HepG2 (cell line): Measurements from ENCODE around the gene ZC3H18. TPM values are rescaled to one million over a fixed set of nuclear protein-coding genes. Genes with fewer than 3 reads are reported as not detected.
A peak's percentile ranks its signal among the peaks of the same experiment; 100 is the strongest.

Source experiments
- ATAC-seq: fragments of 200-7000 bp; cut with Tn5 transposase; 3 replicates; pipeline ENCODE4 v1.9.1; 2020; ENCODE audit warnings: mild to moderate bottlenecking, moderate library complexity
- BruUV-seq: library from RNA; stranded (reverse); fragments of 400-500 nt; replicated peaks from 2 replicates; lab custom pipeline; 2021; lab: Mats Ljungman, UMichigan
- CTCF ChIA-PET: fragments of 300-600 bp; formaldehyde crosslinking; extraction: SDS; loops from one replicate; lab custom pipeline; 2021; ENCODE audit warnings: low total read pairs, inconsistent platforms, low intra/inter-chr PET ratio; lab: Yijun Ruan, JAX
- POLR2A ChIA-PET: fragments of 350-600 bp; sonication (Branson Sonifier 250); formaldehyde crosslinking; loops from one replicate; lab custom pipeline; 2020; ENCODE audit warnings: antibody characterized with exemption, inconsistent platforms; lab: Yijun Ruan, JAX
- DNase-seq: peaks from one replicate; pipeline ENCODE4 v3.0.0-alpha.2; 2015; ENCODE audit warnings: low spot score
- FAIRE-seq: peaks from 3 replicates; lab custom pipeline; 2011; peaks lifted over from hg19 to GRCh38; lab: Jason Lieb, UNC
- H2AFZ ChIP-seq: one replicate; pipeline ENCODE4 v1.6.1; 2011; ENCODE audit warnings: low read length, inconsistent platforms
- H3K27ac ChIP-seq: fragments of 300-600 bp; 3 replicates; pipeline ENCODE4 v1.8.0; 2011; ENCODE audit warnings: mixed run types, mild to moderate bottlenecking, mixed read lengths, low read length, inconsistent platforms; ENCODE audit not compliant: insufficient read depth; ENCODE audit errors: extremely low read length
- H3K27me3 ChIP-seq, 2 experiments: fragments of 200-600 bp in 1 of 2; 2 replicates in 1 of 2; 3 replicates in 1 of 2; pipeline versions ENCODE4 v1.6.0 to v1.8.0; 2011; ENCODE audit warnings: low read length in 2 of 2, mild to moderate bottlenecking in 2 of 2, moderate library complexity in 2 of 2, inconsistent platforms in 1 of 2; ENCODE audit not compliant: insufficient read depth in 2 of 2, control insufficient read depth in 1 of 2
- H3K36me3 ChIP-seq, 2 experiments: fragments of 200-600 bp in 1 of 2; replicated peaks in 1 of 2; 2 replicates in 1 of 2; 3 replicates in 1 of 2; pipeline versions ENCODE4 v1.5.1 to v1.8.0; 2011; ENCODE audit warnings: low read length in 2 of 2, inconsistent platforms in 1 of 2; ENCODE audit not compliant: insufficient read depth in 2 of 2, control insufficient read depth in 1 of 2
- H3K4me1 ChIP-seq: 2 replicates; pipeline ENCODE4 v1.5.1; 2012; ENCODE audit warnings: low read length, inconsistent platforms; ENCODE audit not compliant: insufficient read depth
- H3K4me2 ChIP-seq: 2 replicates; pipeline ENCODE4 v1.6.0; 2011; ENCODE audit warnings: low read depth, low read length, inconsistent platforms
- H3K4me3 ChIP-seq, 3 experiments: fragments of 200-600 bp in 1 of 3; sonication (generic), shearing (Covaris generic) in 1 of 3; replicated peaks in 1 of 3; 2 replicates each; pipeline ENCODE4 v1.5.1; 2011 to 2016; ENCODE audit warnings: low read length in 3 of 3, inconsistent platforms in 2 of 3, low read depth in 2 of 3, mild to moderate bottlenecking in 2 of 3, control low read depth in 1 of 3, mixed read lengths in 1 of 3; ENCODE audit not compliant: insufficient read depth in 1 of 3
- H3K79me2 ChIP-seq: one replicate; pipeline ENCODE4 v1.6.1; 2011; ENCODE audit warnings: low read length, inconsistent platforms; ENCODE audit not compliant: insufficient read depth
- H3K9ac ChIP-seq: 2 replicates; pipeline ENCODE4 v1.6.0; 2011; ENCODE audit warnings: mild to moderate bottlenecking, low read depth, low read length, inconsistent platforms; ENCODE audit not compliant: insufficient read depth
- H3K9me3 ChIP-seq: 2 replicates; pipeline ENCODE4 v1.5.1; 2012; ENCODE audit warnings: mild to moderate bottlenecking, low read length
- H4K20me1 ChIP-seq: 2 replicates; pipeline ENCODE4 v1.6.0; 2011; ENCODE audit warnings: inconsistent platforms, mild to moderate bottlenecking, low read length, moderate library complexity; ENCODE audit not compliant: insufficient read depth
- AHR ChIP-seq: IDR thresholded peaks from 2 replicates; pipeline ENCODE4 v1.6.1; 2018; ENCODE audit warnings: missing genetic modification reagents, missing compliant biosample characterization
- GATAD1 ChIP-seq: IDR thresholded peaks from 2 replicates; pipeline ENCODE4 v1.6.1; 2016; ENCODE audit warnings: missing genetic modification reagents, missing compliant biosample characterization
- ISL2 ChIP-seq: sonication (generic); formaldehyde crosslinking; IDR thresholded peaks from 2 replicates; pipeline ENCODE4 v1.5.0; 2020; ENCODE audit warnings: missing genetic modification reagents
- RAD51 ChIP-seq: fragments of 450-650 bp; IDR thresholded peaks from 2 replicates; pipeline ENCODE4 v1.6.1; 2016; ENCODE audit warnings: borderline replicate concordance
- SMC3 ChIP-seq: IDR thresholded peaks from 2 replicates; pipeline ENCODE4 v1.6.1; 2011; ENCODE audit warnings: low read length, improper control_type of control experiment
- ZNF317 ChIP-seq: sonication (generic); formaldehyde crosslinking; IDR thresholded peaks from 2 replicates; pipeline ENCODE4 v1.5.0; 2020; ENCODE audit warnings: mild to moderate bottlenecking, missing genetic modification reagents
- ZNF672 ChIP-seq: sonication (generic); formaldehyde crosslinking; IDR thresholded peaks from 2 replicates; pipeline ENCODE4 v1.8.1; 2022; ENCODE audit warnings: missing genetic modification reagents
- ZNF83 ChIP-seq: sonication (generic); formaldehyde crosslinking; IDR thresholded peaks from 2 replicates; pipeline ENCODE4 v1.4.0; 2020; ENCODE audit warnings: missing genetic modification reagents, mild to moderate bottlenecking, borderline replicate concordance
- WGBS: methylation state at CpG from one replicate; pipeline ENCODE4 v1.1.6; 2017; ENCODE audit warnings: low lambda C conversion rate; 5-methylcytosine and 5-hydroxymethylcytosine counted together
- in situ Hi-C: cut with HindIII; loops from 2 replicates; pipeline ENCODE4 v1.10.0; 2017; ENCODE audit warnings: low pct_unique_long_range_greater_than_20kb; ENCODE audit not compliant: extremely low pct_ligation_motif_present
- intact Hi-C: fragments of 100-400 bp; cut with micrococcal nuclease; formaldehyde crosslinking; loops from one replicate; pipeline ENCODE4 v1.10.0; 2022; ENCODE audit not compliant: unreplicated experiment
- polyA plus RNA-seq, 8 experiments: library from polyadenylated mRNA; depleted of rRNA in 3 of 8; stranded (reverse) in 7 of 8; unstranded in 1 of 8; fragments of >200 nt; fragmentation: Illumina TruSeq in 4 of 8; extraction: Trizol in 4 of 8; gene quantifications; 2 replicates each; pipeline versions ENCODE4 v1.2.1 to v1.2.3, GENCODE V29; 2011 to 2016; ENCODE audit warnings: low read depth in 4 of 8, missing spikeins in 1 of 8, mixed read lengths in 1 of 8; ENCODE audit not compliant: insufficient read depth in 1 of 8
- total RNA-seq, 5 experiments: library from RNA; depleted of rRNA; stranded (reverse); fragments of >200 nt; fragmentation: Illumina TruSeq; extraction: Trizol; gene quantifications; 2 replicates each; pipeline ENCODE4 v1.2.3, GENCODE V29; 2016; ENCODE audit warnings: low read depth in 1 of 5
- TF ChIP-seq, protein P1 (sequence below): sonication (generic); formaldehyde crosslinking; IDR thresholded peaks from 2 replicates; pipeline ENCODE4 v1.4.0; 2020; ENCODE audit warnings: missing genetic modification reagents
- TF ChIP-seq, protein P2 (sequence below): sonication (generic); formaldehyde crosslinking; IDR thresholded peaks from 2 replicates; pipeline ENCODE4 v1.5.1; 2020; ENCODE audit warnings: mild to moderate bottlenecking, missing genetic modification reagents, moderate library complexity
- TF ChIP-seq, protein P3 (sequence below): sonication (generic); formaldehyde crosslinking; IDR thresholded peaks from 2 replicates; pipeline ENCODE4 v1.4.0; 2020; ENCODE audit warnings: missing genetic modification reagents, borderline replicate concordance

The ZC3H18 gene
- total and polyA plus RNA-seq, 2 of the 13 experiments (the other 11 are each of a cell fraction or from before 2014, with no cell fraction given): 11.2 to 27.4 TPM

DNA sequence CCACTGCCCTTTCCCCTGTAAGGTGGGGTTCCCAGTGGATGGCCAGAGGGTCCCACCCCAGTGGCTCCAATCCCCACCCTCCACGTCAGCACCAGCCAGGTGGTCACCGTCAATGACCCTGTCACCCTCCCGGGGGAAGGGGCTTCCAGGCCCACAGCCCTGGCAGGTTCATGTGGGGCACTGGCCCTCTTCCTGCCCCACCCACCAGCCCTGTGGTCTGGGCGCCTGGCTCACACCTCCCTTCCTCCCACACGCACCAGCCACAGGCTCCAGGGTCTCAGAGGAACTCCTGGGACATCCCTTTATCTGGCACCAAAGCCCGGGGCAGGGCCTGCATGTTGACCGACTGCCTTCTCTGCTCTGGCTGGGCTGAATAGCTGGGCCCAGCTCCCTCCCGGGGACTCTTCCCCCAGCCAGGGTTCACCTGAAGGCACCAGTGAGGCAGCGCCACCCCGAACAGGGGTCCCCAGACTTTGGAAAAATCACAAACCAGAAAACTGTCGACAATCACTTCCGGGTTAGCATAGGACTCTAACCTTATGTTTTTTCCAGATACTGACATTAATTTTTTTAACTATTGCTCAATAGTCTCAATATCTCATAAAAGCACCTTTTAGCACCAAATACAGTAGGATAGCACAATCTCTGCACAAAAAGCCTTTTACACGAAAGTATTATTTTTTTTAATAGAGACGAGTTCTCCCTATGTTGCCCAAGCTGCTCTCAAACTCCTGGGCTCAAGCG, 21.9 kb upstream of the ZC3H18 start:
- intact Hi-C loops (no loop called here), in situ Hi-C loops (no loop called here)
- ChIA-PET CTCF (no interaction called here), POLR2A (no interaction called here)
- Histone ChIP-seq H2AFZ (no peak overlapping the region), H3K4me2 (no peak overlapping the region), H3K36me3 (no peaks in the 10 kb centered on the region), H3K79me2 (no peaks in the 10 kb centered on the region), H3K9ac (no peak overlapping the region), H4K20me1 (no peaks in the 10 kb centered on the region), H3K27me3 (peaks cover 16 to 60% of the 10 kb centered on the region in 2 experiments; a peak in 4 of 5 replicates), H3K4me1 (peaks cover 17% of the 10 kb centered on the region), H3K9me3 (peaks cover 11% of the 10 kb centered on the region), H3K4me3 (no peak overlapping the region), H3K27ac (no peak overlapping the region)
- no peak for ATAC-seq
- DNase-seq: no peak
- 49% methylated on average over 10 of the region's 15 CpGs for WGBS
- FAIRE-seq: no peak
- BruUV-seq: no TSS peak
- TF ChIP-seq, protein P1, sequence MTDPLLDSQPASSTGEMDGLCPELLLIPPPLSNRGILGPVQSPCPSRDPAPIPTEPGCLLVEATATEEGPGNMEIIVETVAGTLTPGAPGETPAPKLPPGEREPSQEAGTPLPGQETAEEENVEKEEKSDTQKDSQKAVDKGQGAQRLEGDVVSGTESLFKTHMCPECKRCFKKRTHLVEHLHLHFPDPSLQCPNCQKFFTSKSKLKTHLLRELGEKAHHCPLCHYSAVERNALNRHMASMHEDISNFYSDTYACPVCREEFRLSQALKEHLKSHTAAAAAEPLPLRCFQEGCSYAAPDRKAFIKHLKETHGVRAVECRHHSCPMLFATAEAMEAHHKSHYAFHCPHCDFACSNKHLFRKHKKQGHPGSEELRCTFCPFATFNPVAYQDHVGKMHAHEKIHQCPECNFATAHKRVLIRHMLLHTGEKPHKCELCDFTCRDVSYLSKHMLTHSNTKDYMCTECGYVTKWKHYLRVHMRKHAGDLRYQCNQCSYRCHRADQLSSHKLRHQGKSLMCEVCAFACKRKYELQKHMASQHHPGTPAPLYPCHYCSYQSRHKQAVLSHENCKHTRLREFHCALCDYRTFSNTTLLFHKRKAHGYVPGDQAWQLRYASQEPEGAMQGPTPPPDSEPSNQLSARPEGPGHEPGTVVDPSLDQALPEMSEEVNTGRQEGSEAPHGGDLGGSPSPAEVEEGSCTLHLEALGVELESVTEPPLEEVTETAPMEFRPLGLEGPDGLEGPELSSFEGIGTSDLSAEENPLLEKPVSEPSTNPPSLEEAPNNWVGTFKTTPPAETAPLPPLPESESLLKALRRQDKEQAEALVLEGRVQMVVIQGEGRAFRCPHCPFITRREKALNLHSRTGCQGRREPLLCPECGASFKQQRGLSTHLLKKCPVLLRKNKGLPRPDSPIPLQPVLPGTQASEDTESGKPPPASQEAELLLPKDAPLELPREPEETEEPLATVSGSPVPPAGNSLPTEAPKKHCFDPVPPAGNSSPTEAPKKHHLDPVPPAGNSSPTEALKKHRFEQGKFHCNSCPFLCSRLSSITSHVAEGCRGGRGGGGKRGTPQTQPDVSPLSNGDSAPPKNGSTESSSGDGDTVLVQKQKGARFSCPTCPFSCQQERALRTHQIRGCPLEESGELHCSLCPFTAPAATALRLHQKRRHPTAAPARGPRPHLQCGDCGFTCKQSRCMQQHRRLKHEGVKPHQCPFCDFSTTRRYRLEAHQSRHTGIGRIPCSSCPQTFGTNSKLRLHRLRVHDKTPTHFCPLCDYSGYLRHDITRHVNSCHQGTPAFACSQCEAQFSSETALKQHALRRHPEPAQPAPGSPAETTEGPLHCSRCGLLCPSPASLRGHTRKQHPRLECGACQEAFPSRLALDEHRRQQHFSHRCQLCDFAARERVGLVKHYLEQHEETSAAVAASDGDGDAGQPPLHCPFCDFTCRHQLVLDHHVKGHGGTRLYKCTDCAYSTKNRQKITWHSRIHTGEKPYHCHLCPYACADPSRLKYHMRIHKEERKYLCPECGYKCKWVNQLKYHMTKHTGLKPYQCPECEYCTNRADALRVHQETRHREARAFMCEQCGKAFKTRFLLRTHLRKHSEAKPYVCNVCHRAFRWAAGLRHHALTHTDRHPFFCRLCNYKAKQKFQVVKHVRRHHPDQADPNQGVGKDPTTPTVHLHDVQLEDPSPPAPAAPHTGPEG (CRISPR knock-in tag): no peak
- no peak for TF ChIP-seq RAD51
- TF ChIP-seq, protein P2, sequence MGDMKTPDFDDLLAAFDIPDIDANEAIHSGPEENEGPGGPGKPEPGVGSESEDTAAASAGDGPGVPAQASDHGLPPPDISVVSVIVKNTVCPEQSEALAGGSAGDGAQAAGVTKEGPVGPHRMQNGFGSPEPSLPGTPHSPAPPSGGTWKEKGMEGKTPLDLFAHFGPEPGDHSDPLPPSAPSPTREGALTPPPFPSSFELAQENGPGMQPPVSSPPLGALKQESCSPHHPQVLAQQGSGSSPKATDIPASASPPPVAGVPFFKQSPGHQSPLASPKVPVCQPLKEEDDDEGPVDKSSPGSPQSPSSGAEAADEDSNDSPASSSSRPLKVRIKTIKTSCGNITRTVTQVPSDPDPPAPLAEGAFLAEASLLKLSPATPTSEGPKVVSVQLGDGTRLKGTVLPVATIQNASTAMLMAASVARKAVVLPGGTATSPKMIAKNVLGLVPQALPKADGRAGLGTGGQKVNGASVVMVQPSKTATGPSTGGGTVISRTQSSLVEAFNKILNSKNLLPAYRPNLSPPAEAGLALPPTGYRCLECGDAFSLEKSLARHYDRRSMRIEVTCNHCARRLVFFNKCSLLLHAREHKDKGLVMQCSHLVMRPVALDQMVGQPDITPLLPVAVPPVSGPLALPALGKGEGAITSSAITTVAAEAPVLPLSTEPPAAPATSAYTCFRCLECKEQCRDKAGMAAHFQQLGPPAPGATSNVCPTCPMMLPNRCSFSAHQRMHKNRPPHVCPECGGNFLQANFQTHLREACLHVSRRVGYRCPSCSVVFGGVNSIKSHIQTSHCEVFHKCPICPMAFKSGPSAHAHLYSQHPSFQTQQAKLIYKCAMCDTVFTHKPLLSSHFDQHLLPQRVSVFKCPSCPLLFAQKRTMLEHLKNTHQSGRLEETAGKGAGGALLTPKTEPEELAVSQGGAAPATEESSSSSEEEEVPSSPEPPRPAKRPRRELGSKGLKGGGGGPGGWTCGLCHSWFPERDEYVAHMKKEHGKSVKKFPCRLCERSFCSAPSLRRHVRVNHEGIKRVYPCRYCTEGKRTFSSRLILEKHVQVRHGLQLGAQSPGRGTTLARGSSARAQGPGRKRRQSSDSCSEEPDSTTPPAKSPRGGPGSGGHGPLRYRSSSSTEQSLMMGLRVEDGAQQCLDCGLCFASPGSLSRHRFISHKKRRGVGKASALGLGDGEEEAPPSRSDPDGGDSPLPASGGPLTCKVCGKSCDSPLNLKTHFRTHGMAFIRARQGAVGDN: 0 out of 2 replicates have a peak, but pooled peaks have one; percentile 7
- 0 out of 2 replicates have a peak, but pooled peaks have one; percentile 20 for TF ChIP-seq ZNF317
- TF ChIP-seq, protein P3, sequence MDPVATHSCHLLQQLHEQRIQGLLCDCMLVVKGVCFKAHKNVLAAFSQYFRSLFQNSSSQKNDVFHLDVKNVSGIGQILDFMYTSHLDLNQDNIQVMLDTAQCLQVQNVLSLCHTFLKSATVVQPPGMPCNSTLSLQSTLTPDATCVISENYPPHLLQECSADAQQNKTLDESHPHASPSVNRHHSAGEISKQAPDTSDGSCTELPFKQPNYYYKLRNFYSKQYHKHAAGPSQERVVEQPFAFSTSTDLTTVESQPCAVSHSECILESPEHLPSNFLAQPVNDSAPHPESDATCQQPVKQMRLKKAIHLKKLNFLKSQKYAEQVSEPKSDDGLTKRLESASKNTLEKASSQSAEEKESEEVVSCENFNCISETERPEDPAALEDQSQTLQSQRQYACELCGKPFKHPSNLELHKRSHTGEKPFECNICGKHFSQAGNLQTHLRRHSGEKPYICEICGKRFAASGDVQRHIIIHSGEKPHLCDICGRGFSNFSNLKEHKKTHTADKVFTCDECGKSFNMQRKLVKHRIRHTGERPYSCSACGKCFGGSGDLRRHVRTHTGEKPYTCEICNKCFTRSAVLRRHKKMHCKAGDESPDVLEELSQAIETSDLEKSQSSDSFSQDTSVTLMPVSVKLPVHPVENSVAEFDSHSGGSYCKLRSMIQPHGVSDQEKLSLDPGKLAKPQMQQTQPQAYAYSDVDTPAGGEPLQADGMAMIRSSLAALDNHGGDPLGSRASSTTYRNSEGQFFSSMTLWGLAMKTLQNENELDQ (CRISPR knock-in tag): no peak
- no peak for TF ChIP-seq AHR (CRISPR knock-in tag)
- no peak for TF ChIP-seq ISL2
- no peak for TF ChIP-seq ZNF672 (CRISPR knock-in tag)
- TF ChIP-seq SMC3: 0 out of 2 replicates have a peak, but pooled peaks have one; percentile 7
- no peak for TF ChIP-seq GATAD1 (CRISPR knock-in tag)
- no peak for TF ChIP-seq ZNF83 (CRISPR knock-in tag)
